Pancreas (tissue), 10 donors: ENCODE data around the gene RAP1GAP. TPM values are rescaled to one million over a fixed set of nuclear protein-coding genes. Genes with fewer than 3 reads are reported as not detected.
A peak's percentile ranks its signal among the peaks of the same experiment; 100 is the strongest.

Experiments used
- ATAC-seq, 4 donors: fragments of 200-7000 bp; cut with Tn5 transposase; one replicate each; pipeline versions ENCODE4 v1.8.0 to v1.9.1; 2020; ENCODE audit warnings: mild to moderate bottlenecking in 4 of 4, moderate library complexity in 4 of 4
- DNase-seq, 6 donors: peaks; one replicate each; pipeline ENCODE4 v3.0.0-alpha.2; 2020
- FAIRE-seq: peaks from 2 replicates; lab custom pipeline; 2012; peaks lifted over from hg19 to GRCh38; lab: Jason Lieb, UNC
- H3K27ac ChIP-seq, 4 donors: fragments of 200-600 bp; sonication (generic); 1 replicate in 3 of 4; 2 replicates in 1 of 4; pipeline versions ENCODE4 v1.5.0 to v1.8.0; 2020
- H3K27me3 ChIP-seq, 4 donors: fragments of 200-600 bp; one replicate each; pipeline ENCODE4 v1.8.0; 2021
- H3K36me3 ChIP-seq, 3 donors: fragments of 200-600 bp; sonication (generic) in 1 of 3; one replicate each; pipeline versions ENCODE4 v1.5.0 to v1.8.0; 2020 to 2021
- H3K4me1 ChIP-seq, 3 donors: fragments of 200-600 bp; one replicate each; pipeline ENCODE4 v1.8.0; 2021
- H3K4me3 ChIP-seq, 4 donors: fragments of 200-600 bp; sonication (generic) in 2 of 4; one replicate each; pipeline versions ENCODE4 v1.5.0 to v1.8.0; 2020 to 2021
- H3K9me3 ChIP-seq, 4 donors: fragments of 200-600 bp; one replicate each; pipeline ENCODE4 v1.8.0; 2021
- CTCF ChIP-seq, 4 donors: fragments of 200-600 bp; sonication (generic) in 3 of 4; IDR thresholded peaks; one replicate each; pipeline versions ENCODE4 v1.5.0 to v1.8.0; 2021; ENCODE audit warnings: antibody characterized with exemption in 4 of 4
- WGBS, 2 donors: extraction: QIAGEN DNeasy Blood & Tissue Kit; methylation state at CpG; one replicate each; pipeline ENCODE4 v1.1.7; 2013; 5-methylcytosine and 5-hydroxymethylcytosine counted together
- intact Hi-C, 3 donors: fragments of 100-400 bp; cut with DNase I; formaldehyde crosslinking; loops; one replicate each; pipeline versions ENCODE4 v1.11.1 to v1.14.2; 2022
- polyA plus RNA-seq, 2 donors: library from polyadenylated mRNA; stranded (reverse); fragments of 200-250 nt; gene quantifications; one replicate each; pipeline ENCODE4 v1.2.3, GENCODE V29; 2013
- total RNA-seq, 6 donors: library from RNA; stranded (reverse); fragmentation: NEBNext Ultra II Directional in 4 of 6; extraction: Animal tissue kit (Norgen Biotek cat#: 25700) in 4 of 6; gene quantifications; one replicate each; pipeline versions ENCODE4 v1.2.1 to v1.2.4, GENCODE V29; 2021 to 2023
- donor health status: healthy with polysubstance abuse.
- donor health status: DM: no; HTN: no; CAD: no; lungs with moderate emphysema.
- donor health status: DM: no; HTN: no; CAD: no.
- donor health status: control.
- donor health status: control.
- donor health status: Bipolar disorder and iron deficiency.
- donor health status: DM: yes; HTN: yes; CAD: no.
- donor health status: DM: no; HTN: no; CAD: no.
- donor health status: DM: no; HTN: no; CAD: no.
- donor health status: DM: yes; HTN: yes; CAD: no.

The RAP1GAP gene
- total and polyA plus RNA-seq, 8 donors, result 53.4 to 100 (median 73.0) TPM

GRCh38 chr1:21622466-21623315, 46.5 kb downstream of the RAP1GAP start:
- peak overlapping the region; percentile 79 to 96 (median 92) for H3K27ac ChIP-seq

GRCh38 chr1:21621761-21622436, 47.3 kb downstream of the RAP1GAP start:
- no peaks in the 10 kb centered on the region for H3K36me3 ChIP-seq
- intact Hi-C loops, result no loop called here
- WGBS, 2 donors, result 4 to 5% methylated on average over 26 to 39 of the region's 39 CpGs
- H3K4me3 ChIP-seq, result peak overlapping the region; percentile 64 to 92 (median 84)
- H3K27ac ChIP-seq, result peak overlapping the region; percentile 58 to 80 (median 70)
- peaks cover 30 to 48% (median 42%) of the 10 kb centered on the region in 3 donors for H3K4me1 ChIP-seq
- FAIRE-seq (no peak), ATAC-seq (no peak), DNase-seq (peak in 2 of 6 donors; percentile 65 to 84)
- no peak for TF ChIP-seq CTCF (IDR thresholded peaks at IDR 0.05)
- H3K9me3 ChIP-seq, result no peaks in the 10 kb centered on the region
- no peaks in the 10 kb centered on the region for H3K27me3 ChIP-seq

More at GRCh38 chr1:21622466-21623315, 46.5 kb downstream of the RAP1GAP start:
- Histone ChIP-seq H3K27me3 (no peaks in the 10 kb centered on the region), H3K36me3 (no peaks in the 10 kb centered on the region), H3K9me3 (no peaks in the 10 kb centered on the region), H3K4me3 (peak overlapping the region in 3 of 4 donors; percentile 64 to 92 (median 87)), H3K4me1 (peaks cover 26 to 43% (median 42%) of the 10 kb centered on the region in 3 donors)
- ATAC-seq (peak; percentile 44 to 63 (median 50)), FAIRE-seq (no peak), DNase-seq (peak; percentile 66 to 93 (median 79))
- 3 to 4% methylated on average over 36 to 62 of the region's 62 CpGs for WGBS, 2 donors
- intact Hi-C loops, result no loop called here
- TF ChIP-seq CTCF (IDR thresholded peaks at IDR 0.05), result no peak

GRCh38 chr1:21621051-21621450, 48.1 kb downstream of the RAP1GAP start:
- WGBS, 2 donors, result 16 to 20% methylated on average over 7 of the region's 7 CpGs
- Histone ChIP-seq H3K27me3 (no peaks in the 10 kb centered on the region), H3K27ac (peak overlapping the region; percentile 18 to 80 (median 70)), H3K9me3 (no peaks in the 10 kb centered on the region), H3K4me3 (peak overlapping the region; percentile 64 to 92 (median 84)), H3K36me3 (no peaks in the 10 kb centered on the region), H3K4me1 (peaks cover 37 to 55% (median 47%) of the 10 kb centered on the region in 3 donors)
- ATAC-seq, result no peak
- no peak for TF ChIP-seq CTCF (IDR thresholded peaks at IDR 0.05)
- intact Hi-C loops, result no loop called here
- FAIRE-seq, result no peak
- DNase-seq, result peak in 1 of 6 donors; percentile 59

GRCh38 chr1:21620496-21620895, 48.7 kb downstream of the RAP1GAP start:
- peak overlapping the region; percentile 64 to 92 (median 84) for H3K4me3 ChIP-seq
- H3K4me1 ChIP-seq, result peaks cover 38 to 56% (median 50%) of the 10 kb centered on the region in 3 donors
- FAIRE-seq (no peak), ATAC-seq (peak; percentile 24 to 44 (median 37)), DNase-seq (peak; percentile 58 to 87 (median 68))
- 1 to 4% methylated on average over 13 to 16 of the region's 16 CpGs for WGBS, 2 donors
- H3K27ac ChIP-seq, result peak overlapping the region; percentile 27 to 64 (median 53)
- no peaks in the 10 kb centered on the region for H3K36me3 ChIP-seq
- H3K9me3 ChIP-seq, result no peaks in the 10 kb centered on the region
- no peak for TF ChIP-seq CTCF (IDR thresholded peaks at IDR 0.05)
- no peaks in the 10 kb centered on the region for H3K27me3 ChIP-seq
- intact Hi-C loops, result no loop called here
